Trophoblast cell (in vitro differentiated cells and primary cell): ENCODE measurements around the gene GPD1L.
A peak's percentile ranks its signal among the peaks of the same experiment; 100 is the strongest.

Experiments used
- DNase-seq, 2 donors: peaks; one replicate each; pipeline ENCODE4 v3.0.0-alpha.2; 2016
- H2AFZ ChIP-seq: 2 replicates; pipeline ENCODE4 v1.6.1; 2013; ENCODE audit warnings: low read length, moderate library complexity, mild to moderate bottlenecking; ENCODE audit not compliant: insufficient read depth, poor library complexity
- H2AK5ac ChIP-seq: 2 replicates; pipeline ENCODE4 v1.6.1; 2013; ENCODE audit warnings: mild to moderate bottlenecking, low read length
- H2BK120ac ChIP-seq: 2 replicates; pipeline ENCODE4 v1.6.1; 2013; ENCODE audit warnings: low read length, mild to moderate bottlenecking, moderate library complexity; ENCODE audit not compliant: insufficient read depth, poor library complexity
- H2BK12ac ChIP-seq: 2 replicates; pipeline ENCODE4 v1.6.1; 2013; ENCODE audit warnings: mild to moderate bottlenecking, low read length, moderate library complexity
- H2BK5ac ChIP-seq: 2 replicates; pipeline ENCODE4 v1.6.1; 2013; ENCODE audit warnings: low read length, low read depth, moderate library complexity, mild to moderate bottlenecking; ENCODE audit not compliant: poor library complexity
- H3K14ac ChIP-seq: 2 replicates; pipeline ENCODE4 v1.6.1; 2013; ENCODE audit warnings: mild to moderate bottlenecking, low read length
- H3K18ac ChIP-seq: 2 replicates; pipeline ENCODE4 v1.6.1; 2013; ENCODE audit warnings: mild to moderate bottlenecking, low read length
- H3K23ac ChIP-seq: 2 replicates; pipeline ENCODE4 v1.6.1; 2013; ENCODE audit warnings: low read length
- H3K27ac ChIP-seq: 2 replicates; pipeline ENCODE4 v1.5.1; 2013; ENCODE audit warnings: low read depth, mild to moderate bottlenecking, inconsistent platforms, low read length, moderate library complexity
- H3K27me3 ChIP-seq: 2 replicates; pipeline ENCODE4 v1.6.1; 2013; ENCODE audit warnings: inconsistent platforms, mild to moderate bottlenecking, low read length, moderate library complexity; ENCODE audit not compliant: insufficient read depth
- H3K36me3 ChIP-seq, 2 experiments: 1 replicate in 1 of 2; 2 replicates in 1 of 2; pipeline ENCODE4 v1.6.1; 2013; ENCODE audit warnings: low read length in 2 of 2, mild to moderate bottlenecking in 2 of 2, moderate library complexity in 1 of 2; ENCODE audit not compliant: insufficient read depth in 2 of 2, control insufficient read depth in 1 of 2
- H3K4ac ChIP-seq: 2 replicates; pipeline ENCODE4 v1.6.1; 2013; ENCODE audit warnings: low read depth, mild to moderate bottlenecking, low read length, moderate library complexity
- H3K4me1 ChIP-seq, 2 experiments: 1 replicate in 1 of 2; 2 replicates in 1 of 2; pipeline ENCODE4 v1.6.1; 2013; ENCODE audit warnings: low read length in 2 of 2, mild to moderate bottlenecking in 2 of 2, moderate library complexity in 1 of 2; ENCODE audit not compliant: insufficient read depth in 2 of 2, control insufficient read depth in 1 of 2
- H3K4me2 ChIP-seq: 2 replicates; pipeline ENCODE4 v1.6.1; 2013; ENCODE audit warnings: inconsistent platforms, mild to moderate bottlenecking, low read length, moderate library complexity
- H3K4me3 ChIP-seq: 2 replicates; pipeline ENCODE4 v1.5.1; 2013; ENCODE audit warnings: mild to moderate bottlenecking, low read depth, low read length, inconsistent platforms
- H3K79me1 ChIP-seq: one replicate; pipeline ENCODE4 v1.6.1; 2013; ENCODE audit warnings: low read length
- H3K79me2 ChIP-seq: 2 replicates; pipeline ENCODE4 v1.6.1; 2013; ENCODE audit warnings: low read length, mild to moderate bottlenecking; ENCODE audit not compliant: control insufficient read depth, insufficient read depth, poor library complexity
- H3K9ac ChIP-seq: 2 replicates; pipeline ENCODE4 v1.6.1; 2013; ENCODE audit warnings: mild to moderate bottlenecking, low read length
- H3K9me3 ChIP-seq: 2 replicates; pipeline ENCODE4 v1.6.1; 2013; ENCODE audit warnings: low read depth, mild to moderate bottlenecking, control low read depth, inconsistent platforms, low read length; ENCODE audit not compliant: insufficient read depth
- H4K12ac ChIP-seq: 2 replicates; pipeline ENCODE4 v1.6.1; 2013; ENCODE audit warnings: low read depth, mild to moderate bottlenecking, low read length, moderate library complexity
- H4K8ac ChIP-seq: 2 replicates; pipeline ENCODE4 v1.6.1; 2013; ENCODE audit warnings: low read depth, mild to moderate bottlenecking, low read length, moderate library complexity
- H4K91ac ChIP-seq: one replicate; pipeline ENCODE4 v1.6.1; 2013; ENCODE audit warnings: low read depth, mild to moderate bottlenecking, low read length, moderate library complexity
- WGBS: extraction: QIAGEN DNeasy Blood & Tissue Kit; methylation state at CpG from one replicate; pipeline ENCODE4 v1.1.7; 2013; ENCODE audit warnings: missing lambda C conversion rate; ENCODE audit not compliant: insufficient read length, insufficient coverage; ENCODE audit errors: extremely low coverage; 5-methylcytosine and 5-hydroxymethylcytosine counted together

Gene GPD1L

DNA sequence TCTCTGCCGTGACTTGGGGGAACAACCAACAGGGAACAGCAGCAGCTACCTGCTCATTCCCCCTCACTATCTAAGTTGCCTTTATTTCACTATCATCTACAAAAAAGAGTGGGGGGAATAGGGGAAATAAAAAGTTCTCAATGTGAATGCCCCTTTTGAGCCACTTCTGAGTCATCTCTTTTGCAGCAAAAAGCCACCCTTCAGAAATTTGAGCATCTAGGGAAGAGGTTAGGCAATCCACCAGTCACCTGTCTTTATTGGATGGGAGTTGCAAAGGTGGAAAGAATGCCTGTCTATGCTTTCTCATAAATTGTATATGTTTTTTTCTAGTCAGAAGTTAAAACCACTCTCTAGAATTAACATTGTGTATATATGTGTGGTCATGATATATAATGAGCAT lies 41.1 kb downstream of the GPD1L start:
- H3K14ac ChIP-seq, result no peak overlapping the region
- H3K23ac ChIP-seq, result no peak overlapping the region
- H3K18ac ChIP-seq, result no peak overlapping the region
- no peak overlapping the region for H4K91ac ChIP-seq
- no peaks in the 10 kb centered on the region for H3K27me3 ChIP-seq
- no peak overlapping the region for H4K8ac ChIP-seq
- no peak overlapping the region for H2AK5ac ChIP-seq
- no peak overlapping the region for H3K4ac ChIP-seq
- WGBS, result no CpG with 5 or more reads among the region's 1 CpG
- no peaks in the 10 kb centered on the region for H3K9me3 ChIP-seq
- H3K79me2 ChIP-seq, result no peaks in the 10 kb centered on the region
- no peak overlapping the region for H2BK5ac ChIP-seq
- no peak overlapping the region for H2AFZ ChIP-seq
- no peak overlapping the region for H3K27ac ChIP-seq
- H3K4me1 ChIP-seq, result peaks cover 6 to 13% of the 10 kb centered on the region in 2 experiments
- no peak overlapping the region for H3K9ac ChIP-seq
- H3K4me3 ChIP-seq, result no peak overlapping the region
- peaks cover 2% of the 10 kb centered on the region for H3K79me1 ChIP-seq
- no peak overlapping the region for H4K12ac ChIP-seq
- H2BK12ac ChIP-seq, result no peak overlapping the region
- no peak overlapping the region for H3K4me2 ChIP-seq
- DNase-seq, result peak; percentile 34 to 75
- H3K36me3 ChIP-seq, result no peaks in the 10 kb centered on the region
- no peak overlapping the region for H2BK120ac ChIP-seq

DNA sequence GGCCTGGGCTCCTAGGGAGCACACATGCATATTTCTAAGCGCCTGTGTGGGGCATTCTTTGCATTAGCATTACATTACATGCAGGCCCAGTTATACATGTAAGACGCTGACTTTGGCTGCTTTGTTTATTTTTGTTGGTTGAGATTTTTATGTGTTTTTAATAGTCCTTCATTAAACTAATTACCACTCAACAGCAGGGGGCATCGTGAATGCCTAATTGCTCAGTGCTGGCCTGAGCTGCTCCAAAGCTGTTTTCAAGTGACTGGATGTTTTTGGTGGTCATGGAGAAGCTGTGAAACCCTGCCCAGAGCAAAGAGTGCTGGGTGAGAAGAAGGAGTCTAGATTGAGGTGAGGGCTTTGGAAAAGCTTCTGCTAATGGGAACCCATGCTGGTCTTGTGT lies 41.5 kb downstream of the GPD1L start:
- no CpG with 5 or more reads among the region's 3 CpGs for WGBS

GRCh38 chr3:32148351-32148750 lies 41.9 kb downstream of the GPD1L start:
- Histone ChIP-seq H4K91ac (no peak overlapping the region), H3K9me3 (no peaks in the 10 kb centered on the region), H3K23ac (no peak overlapping the region), H3K27ac (no peak overlapping the region), H2BK12ac (no peak overlapping the region), H2BK120ac (no peak overlapping the region), H3K79me2 (no peaks in the 10 kb centered on the region), H3K14ac (no peak overlapping the region), H2AFZ (no peak overlapping the region), H3K4me2 (no peak overlapping the region), H2AK5ac (no peak overlapping the region), H3K36me3 (no peaks in the 10 kb centered on the region), H2BK5ac (no peak overlapping the region), H3K4ac (no peak overlapping the region), H3K79me1 (peaks cover 2% of the 10 kb centered on the region), H4K8ac (no peak overlapping the region), H3K27me3 (no peaks in the 10 kb centered on the region), H3K9ac (no peak overlapping the region), H4K12ac (no peak overlapping the region), H3K4me3 (no peak overlapping the region), H3K18ac (no peak overlapping the region), H3K4me1 (peaks cover 6 to 13% of the 10 kb centered on the region in 2 experiments)
- DNase-seq, result no peak
- no CpG with 5 or more reads among the region's 5 CpGs for WGBS

More for the DNA sequence above, 41.5 kb downstream of the GPD1L start:
- Histone ChIP-seq H3K4me3 (no peak overlapping the region), H3K4me1 (peaks cover 6 to 13% of the 10 kb centered on the region in 2 experiments), H2BK120ac (no peak overlapping the region), H3K9ac (no peak overlapping the region), H3K27ac (no peak overlapping the region), H3K79me1 (peaks cover 2% of the 10 kb centered on the region), H4K8ac (no peak overlapping the region), H4K12ac (no peak overlapping the region), H2AK5ac (no peak overlapping the region), H2BK12ac (no peak overlapping the region), H3K36me3 (no peaks in the 10 kb centered on the region), H3K14ac (no peak overlapping the region), H3K18ac (no peak overlapping the region), H2BK5ac (no peak overlapping the region), H4K91ac (no peak overlapping the region), H2AFZ (no peak overlapping the region), H3K4ac (no peak overlapping the region), H3K9me3 (no peaks in the 10 kb centered on the region), H3K27me3 (no peaks in the 10 kb centered on the region), H3K4me2 (no peak overlapping the region), H3K23ac (no peak overlapping the region), H3K79me2 (no peaks in the 10 kb centered on the region)
- no peak for DNase-seq

DNA sequence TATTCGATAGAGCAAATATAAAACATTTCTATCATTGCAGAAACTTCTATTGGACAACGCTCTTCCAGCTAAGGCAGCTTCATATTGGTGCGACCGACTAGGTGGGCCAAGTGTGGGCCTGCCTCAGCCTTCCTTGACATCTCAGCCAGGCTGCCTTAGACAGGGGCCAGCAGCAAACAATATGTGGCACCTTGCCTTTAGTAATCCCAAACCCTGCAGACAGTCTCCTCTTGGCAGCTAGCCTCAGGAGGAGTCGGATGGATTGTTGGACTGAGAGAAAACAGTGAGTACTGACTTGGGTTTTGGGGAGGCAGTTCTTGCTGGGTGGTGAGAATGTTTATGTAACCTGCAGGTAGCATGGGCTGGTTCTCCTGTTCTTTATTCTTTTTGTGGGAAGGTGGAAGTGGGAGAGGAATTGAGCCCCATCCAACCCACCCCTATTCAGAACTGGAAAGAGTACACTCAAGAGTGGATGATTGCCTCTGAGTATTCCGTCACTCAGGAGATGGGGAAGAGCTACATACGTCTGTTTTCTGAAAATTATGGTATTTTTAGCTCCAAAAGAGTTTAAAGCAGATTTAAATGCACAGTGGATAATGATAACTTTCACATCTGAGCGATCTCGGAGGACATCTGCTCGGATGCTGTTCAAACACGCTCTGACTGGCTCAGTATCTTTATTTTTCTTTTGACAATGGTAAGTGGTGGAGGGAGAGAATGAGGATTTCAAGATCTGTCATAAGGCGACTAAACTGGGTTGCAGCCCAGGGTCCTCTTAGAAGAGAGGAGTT lies 47.2 kb downstream of the GPD1L start:
- H4K12ac ChIP-seq, result no peak overlapping the region
- H3K27me3 ChIP-seq, result no peaks in the 10 kb centered on the region
- H4K8ac ChIP-seq, result no peak overlapping the region
- WGBS, result no CpG with 5 or more reads among the region's 12 CpGs
- DNase-seq, result no peak
- no peak overlapping the region for H3K9ac ChIP-seq
- H3K36me3 ChIP-seq, result no peaks in the 10 kb centered on the region
- no peak overlapping the region for H3K27ac ChIP-seq
- H3K14ac ChIP-seq, result no peak overlapping the region
- no peak overlapping the region for H3K4me3 ChIP-seq
- H3K9me3 ChIP-seq, result peaks cover 2% of the 10 kb centered on the region
- H3K4me2 ChIP-seq, result no peak overlapping the region
- H3K79me2 ChIP-seq, result no peaks in the 10 kb centered on the region
- H3K4me1 ChIP-seq, result no peaks in the 10 kb centered on the region
- peak overlapping the region; percentile 24 for H2AFZ ChIP-seq
- no peak overlapping the region for H3K18ac ChIP-seq
- no peak overlapping the region for H2AK5ac ChIP-seq
- H4K91ac ChIP-seq, result no peak overlapping the region
- no peak overlapping the region for H2BK120ac ChIP-seq
- H3K4ac ChIP-seq, result no peak overlapping the region
- no peak overlapping the region for H2BK5ac ChIP-seq
- H2BK12ac ChIP-seq, result no peak overlapping the region
- no peaks in the 10 kb centered on the region for H3K79me1 ChIP-seq
- no peak overlapping the region for H3K23ac ChIP-seq
